HG03103 (cell line): Measurements from ENCODE around the gene CSRNP3.

Experiments
- ATAC-seq: cut with Tn5 transposase; IDR thresholded peaks from one replicate; pipeline ENCODE4 v1.9.1; 2021; ENCODE audit warnings: low read depth; ENCODE audit not compliant: unreplicated experiment

The CSRNP3 gene, protein sequence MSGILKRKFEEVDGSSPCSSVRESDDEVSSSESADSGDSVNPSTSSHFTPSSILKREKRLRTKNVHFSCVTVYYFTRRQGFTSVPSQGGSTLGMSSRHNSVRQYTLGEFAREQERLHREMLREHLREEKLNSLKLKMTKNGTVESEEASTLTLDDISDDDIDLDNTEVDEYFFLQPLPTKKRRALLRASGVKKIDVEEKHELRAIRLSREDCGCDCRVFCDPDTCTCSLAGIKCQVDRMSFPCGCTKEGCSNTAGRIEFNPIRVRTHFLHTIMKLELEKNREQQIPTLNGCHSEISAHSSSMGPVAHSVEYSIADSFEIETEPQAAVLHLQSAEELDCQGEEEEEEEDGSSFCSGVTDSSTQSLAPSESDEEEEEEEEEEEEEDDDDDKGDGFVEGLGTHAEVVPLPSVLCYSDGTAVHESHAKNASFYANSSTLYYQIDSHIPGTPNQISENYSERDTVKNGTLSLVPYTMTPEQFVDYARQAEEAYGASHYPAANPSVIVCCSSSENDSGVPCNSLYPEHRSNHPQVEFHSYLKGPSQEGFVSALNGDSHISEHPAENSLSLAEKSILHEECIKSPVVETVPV

DNA sequence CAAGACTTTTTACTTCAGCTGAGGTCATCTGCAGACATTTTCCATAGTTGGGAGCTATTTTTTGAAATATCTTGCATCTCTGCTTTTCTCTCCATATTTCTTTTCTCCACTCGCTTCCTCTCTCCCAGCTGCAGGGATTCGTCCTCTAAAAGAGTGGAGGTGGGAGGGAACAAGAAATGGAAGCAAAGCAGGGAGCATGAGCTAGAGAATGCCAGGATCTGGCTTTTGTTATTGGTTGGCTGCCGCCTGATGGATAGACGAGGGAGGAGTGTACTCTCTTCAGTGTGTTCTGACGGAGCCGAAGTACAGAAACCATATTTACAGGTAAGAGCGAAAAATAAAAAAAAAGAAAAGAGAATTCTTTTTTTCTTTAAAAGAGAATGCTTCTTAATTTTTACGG is at the start of gene CSRNP3:
CSRNP3 (plus strand) TSS at position 282 of the 400 bp plus-strand sequence. CDS start 125,368 bp downstream, outside the sequence.
- no peak for ATAC-seq

DNA sequence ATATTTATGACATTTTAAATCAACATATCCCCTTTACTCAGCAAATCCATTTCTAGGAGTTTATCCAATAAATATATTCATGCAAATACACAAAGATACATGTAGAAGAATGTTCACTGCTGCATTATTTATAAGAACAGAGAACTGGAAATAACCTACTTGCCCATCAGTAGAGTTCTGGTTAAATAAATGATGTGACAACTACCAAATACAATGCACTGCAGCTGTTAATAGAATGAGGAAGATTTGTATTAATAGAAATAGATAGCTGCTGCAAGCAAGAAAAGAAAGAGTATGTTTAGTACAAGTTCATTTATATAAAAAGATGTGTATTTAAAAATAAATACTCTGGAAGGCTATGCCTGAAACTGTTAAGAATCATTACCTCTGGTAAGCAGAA is 49.3 kb upstream of the CSRNP3 start:
- no peak for ATAC-seq

DNA sequence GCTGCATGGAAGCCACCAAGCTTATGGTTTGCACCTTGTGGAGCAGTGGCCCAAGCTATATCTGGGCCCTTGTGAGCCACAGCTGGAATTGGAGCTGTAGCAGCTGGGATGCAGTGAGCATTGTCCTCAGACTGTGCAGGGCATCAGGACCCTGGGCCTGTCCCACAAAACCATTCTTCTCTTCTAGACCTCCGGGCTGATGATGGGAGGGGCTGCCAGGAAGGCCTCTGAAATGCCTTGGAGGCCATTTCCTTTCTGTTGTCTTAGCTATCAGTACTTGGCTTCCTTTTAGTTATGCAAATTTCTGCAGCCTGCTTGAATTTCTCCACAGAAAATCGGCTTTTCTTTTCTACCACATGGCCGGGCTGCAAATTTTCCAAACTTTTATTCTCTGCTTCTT is 46.4 kb upstream of the CSRNP3 start:
- ATAC-seq: no peak

DNA sequence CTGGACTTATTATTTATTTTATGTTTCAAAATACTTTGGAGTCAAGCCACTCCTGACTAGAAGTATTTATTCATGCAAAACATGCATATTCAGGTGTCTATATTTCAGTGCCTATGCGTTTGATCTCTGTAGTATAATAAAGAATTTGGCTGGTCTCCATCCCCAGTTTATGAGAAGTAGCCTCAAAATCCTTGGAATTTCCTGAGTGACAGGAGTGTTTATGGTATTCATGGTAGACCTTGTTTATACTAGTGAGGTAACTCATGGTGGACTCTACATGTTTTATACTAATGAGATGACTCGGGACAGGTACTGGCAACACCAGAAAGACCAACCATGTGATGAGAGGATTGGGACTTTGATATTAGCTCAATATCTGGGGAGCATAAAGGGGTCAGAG is 43.9 kb upstream of the CSRNP3 start:
- no peak for ATAC-seq

DNA sequence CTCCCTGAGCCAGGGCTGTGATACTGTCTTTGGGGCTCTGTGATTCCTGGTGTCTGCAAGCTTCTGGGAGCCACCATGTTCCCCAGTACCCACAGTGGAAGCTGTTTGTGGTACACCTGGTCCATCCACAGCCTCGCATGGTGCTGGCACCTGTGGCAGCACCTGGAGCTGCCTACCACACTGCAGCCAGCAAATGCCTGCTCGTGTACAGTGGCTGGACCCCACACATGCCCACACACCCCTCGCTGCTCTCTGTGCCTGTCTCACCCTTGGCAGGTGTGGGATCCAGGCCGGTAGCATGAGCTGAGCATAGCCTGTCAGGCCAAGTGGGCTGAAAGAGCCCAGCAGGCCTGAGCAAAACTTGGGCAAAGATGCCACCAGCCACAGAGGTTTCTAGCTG is 41.8 kb upstream of the CSRNP3 start:
- no peak for ATAC-seq

DNA sequence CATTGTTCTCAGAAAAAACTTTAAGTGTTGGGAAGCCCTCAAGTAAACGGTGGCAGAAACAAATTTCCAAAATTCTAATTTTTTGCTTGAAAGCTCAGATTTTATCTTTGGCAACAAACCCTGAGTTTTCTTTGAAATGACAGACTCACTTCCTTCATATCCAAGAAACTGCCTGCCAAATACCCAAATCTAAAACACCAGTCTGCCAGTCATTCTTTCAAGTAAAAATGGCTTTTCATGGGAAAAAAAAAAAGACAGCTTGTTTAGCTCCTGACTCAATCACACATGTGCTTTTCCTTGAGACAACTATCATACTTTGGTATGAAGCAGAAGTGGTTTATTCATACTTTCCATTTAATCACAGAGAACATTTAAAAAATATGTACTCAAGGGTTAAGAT is 40.6 kb upstream of the CSRNP3 start:
- no peak for ATAC-seq

DNA sequence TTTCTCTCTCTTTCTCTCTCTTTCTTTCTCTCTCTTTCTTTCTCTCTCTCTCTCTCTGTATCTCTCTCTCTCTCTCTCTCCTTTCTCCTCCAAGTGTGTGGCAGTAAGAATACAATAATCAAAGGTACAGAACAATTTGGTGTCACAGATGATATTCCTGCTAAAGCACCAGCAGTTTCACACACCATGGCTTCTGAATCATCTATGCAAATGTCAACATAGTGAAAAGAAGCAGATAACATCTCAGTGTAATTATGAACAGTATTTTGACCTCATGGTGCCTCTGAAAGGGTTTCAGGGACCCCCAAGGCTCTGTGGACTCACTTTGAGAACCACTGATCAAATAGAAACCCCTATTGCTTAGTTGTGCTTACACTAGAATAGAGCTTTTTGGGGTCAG is 38.5 kb upstream of the CSRNP3 start:
- ATAC-seq: no peak

DNA sequence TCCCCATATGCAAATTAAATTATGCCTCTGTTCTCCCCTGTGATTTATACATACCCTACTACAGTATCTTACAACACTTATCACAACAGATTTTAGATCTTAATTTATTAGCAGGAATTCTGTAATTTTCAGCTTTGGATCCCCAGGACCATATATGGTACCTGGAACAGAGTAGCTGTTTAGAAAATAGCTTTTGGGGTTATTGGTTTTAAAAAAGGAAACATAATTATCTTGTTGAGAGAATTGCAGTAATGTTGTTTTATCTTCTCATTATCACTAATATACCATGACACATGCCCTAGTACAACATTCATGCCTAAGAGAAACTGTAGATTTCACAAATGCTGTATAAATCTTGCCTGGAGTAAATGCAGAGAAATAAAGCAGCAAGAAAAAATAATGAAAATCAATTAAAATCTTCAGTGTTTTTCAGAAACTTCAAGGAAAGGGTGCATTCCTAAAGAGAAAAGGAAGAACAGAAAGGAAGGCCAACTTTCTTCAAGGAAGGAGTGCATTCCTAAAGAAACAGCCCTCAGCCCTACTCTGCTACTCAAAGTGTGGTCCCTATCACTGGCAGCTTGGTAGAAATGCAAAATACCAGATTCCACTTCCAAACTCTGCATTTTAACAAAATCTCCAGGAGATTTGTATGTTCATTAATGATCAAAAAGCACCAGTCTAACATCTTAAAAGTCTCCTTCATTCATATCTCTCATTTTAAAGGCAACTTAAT is 37.1 kb upstream of the CSRNP3 start:
- ATAC-seq: no peak

DNA sequence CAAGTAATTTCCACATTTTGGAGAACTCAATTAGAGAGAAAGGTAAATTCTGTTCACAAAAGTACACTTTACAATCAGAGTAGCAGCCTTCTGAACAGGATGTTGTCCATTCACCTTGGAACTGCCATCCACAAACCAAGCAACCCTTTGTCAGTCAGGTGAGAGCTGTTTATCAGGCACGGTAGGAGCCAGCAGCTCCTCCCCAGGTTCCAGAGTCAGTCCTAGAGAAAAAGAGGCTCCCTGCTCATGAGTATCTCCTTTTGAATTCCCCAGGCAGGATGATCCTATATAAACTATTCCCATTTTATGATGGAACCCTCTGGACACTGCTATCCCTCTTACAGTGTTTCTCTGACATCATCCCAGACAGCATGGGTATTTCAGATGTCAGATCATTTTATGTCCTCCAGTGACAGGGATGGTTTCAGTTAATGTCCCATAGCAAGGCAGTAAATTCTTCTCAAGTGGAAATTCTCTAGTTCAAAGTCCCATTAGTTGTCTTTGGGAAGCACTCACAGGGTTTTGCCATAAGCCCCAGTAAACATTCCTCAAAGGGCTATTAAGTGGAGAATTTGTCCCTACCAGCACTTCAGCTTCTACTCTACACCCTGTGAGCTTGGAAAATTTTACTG is 34.5 kb upstream of the CSRNP3 start:
- ATAC-seq: no peak

DNA sequence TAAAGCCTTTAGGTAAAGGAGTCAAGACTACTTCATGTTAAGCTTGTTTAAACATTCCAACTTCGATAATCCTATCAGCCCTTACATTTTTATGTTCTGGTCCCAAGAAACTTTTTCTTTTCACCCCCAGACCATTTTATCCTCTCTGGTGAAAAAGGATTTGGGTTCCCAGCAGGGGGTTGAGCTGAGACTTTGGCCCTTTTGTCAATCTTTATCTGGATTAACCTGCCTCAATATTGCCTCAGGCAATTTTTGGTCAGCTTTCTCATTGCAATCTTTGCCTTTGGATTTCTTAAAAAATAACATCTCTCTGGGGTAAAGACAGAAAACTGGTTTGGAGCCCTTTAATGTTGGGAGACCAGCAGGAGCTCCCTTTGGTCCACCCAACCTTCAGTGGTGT is 33.9 kb upstream of the CSRNP3 start:
- ATAC-seq: no peak

DNA sequence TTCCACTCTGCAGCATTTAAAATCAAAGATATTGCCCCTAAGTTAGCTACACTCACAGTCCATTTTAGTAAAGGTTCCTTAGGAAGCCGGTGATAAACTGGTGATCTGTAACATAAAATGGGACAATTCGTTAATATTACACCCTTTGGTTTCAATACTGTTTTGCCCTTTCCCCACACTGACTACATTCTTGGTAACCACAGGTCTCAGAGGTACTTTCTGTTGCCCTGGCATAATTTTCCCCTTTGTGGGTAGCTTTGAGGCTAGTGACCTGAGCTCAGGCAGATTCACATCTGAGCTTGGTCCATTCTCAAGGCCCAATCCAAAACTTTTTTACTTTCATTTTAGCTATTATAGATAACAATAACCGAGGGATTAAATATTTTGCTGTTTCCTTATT is 32.9 kb upstream of the CSRNP3 start:
- no peak for ATAC-seq

DNA sequence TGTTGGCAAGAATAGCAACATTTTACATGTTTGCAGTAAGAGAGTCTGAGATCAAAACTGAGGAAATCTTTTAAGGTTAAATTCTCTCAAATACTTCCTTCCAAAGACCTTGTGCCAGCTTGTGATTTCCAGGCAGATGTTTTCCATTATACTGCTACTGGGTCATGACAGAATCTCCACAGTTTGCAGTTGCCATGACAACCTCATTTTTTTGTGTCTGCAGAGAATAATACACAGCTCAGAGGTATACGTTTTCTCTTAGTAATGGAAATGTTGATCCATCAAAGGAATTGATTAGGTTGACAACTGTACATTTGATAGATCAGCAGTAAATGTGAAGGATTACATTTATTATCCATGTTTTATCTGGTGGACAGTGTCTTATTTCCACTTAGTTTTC is 29.1 kb upstream of the CSRNP3 start:
- ATAC-seq: no peak

DNA sequence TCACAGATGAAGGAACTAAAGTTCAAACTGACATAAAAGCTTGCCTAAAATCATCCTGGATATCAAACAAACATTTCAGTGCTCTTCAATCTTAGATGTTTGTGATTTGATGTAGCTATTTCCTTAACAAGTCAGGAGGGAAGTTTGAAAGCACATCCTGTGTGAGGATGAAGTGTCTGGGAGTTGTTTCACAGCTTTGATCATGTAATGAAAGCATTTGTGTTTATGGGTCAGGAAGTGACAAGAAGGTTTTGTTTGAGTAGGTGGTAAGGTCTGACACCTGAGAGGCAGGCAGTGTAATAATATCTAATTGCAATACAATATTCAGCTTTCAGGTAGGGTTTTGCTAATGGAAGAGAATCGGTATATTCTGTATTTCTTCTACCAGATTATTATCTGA is 26.0 kb upstream of the CSRNP3 start:
- no peak for ATAC-seq

DNA sequence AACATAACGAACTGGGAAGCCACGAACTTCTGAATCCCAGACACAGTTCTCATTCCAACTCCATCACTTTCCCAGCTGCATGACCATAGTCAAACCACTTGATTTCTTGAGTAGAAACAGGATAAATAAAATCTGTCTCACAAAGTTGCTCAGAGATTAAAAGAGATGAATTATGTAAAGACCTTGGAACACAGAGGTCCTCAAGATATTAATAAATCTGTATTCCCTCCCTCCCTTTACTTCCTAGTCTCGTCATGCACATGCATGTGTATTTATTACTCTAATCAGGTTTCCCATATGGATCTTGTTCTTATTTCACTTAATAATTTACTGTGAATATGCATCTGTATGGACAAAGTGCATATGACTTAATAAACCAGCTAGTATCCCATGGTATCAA is 21.1 kb upstream of the CSRNP3 start:
- ATAC-seq: no peak

DNA sequence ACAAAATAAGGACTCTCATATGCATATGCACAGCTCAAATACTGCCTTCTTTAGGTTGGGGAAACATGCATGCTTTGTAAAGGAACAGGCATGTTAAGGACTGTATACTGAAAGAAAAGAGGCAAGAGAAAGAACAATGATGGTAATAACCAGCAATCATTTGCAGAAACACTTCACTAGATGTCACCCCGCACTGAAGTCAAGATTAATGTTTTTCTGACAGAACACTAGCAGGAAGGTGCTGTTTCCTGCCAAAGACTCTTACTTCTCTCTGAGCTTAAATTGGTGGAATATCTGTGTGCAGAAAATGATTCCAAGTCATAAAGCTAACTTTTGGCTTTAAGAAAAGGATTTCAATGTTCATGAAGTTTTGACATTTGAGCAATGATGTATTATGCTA is 19.3 kb upstream of the CSRNP3 start:
- ATAC-seq: no peak

DNA sequence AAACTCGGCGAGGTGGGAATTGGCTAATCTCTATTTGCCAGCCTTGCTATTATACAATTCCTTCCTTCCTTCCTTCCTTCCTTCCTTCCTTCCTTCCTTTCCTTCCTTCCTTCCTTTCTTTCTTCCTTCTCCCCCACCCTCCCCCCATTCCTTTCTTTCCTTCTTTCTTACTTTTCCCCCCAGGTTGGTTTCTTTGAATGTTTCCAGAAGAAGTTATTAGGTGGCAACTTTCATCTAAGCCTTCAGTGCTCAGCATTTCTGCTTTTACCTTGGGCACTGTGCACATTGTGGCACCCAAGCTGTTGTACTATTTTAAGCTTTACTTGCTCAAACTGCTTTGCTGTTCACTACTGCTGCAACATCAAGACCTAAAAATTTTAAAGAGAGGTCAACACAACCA is 17.2 kb upstream of the CSRNP3 start:
- ATAC-seq: no peak

DNA sequence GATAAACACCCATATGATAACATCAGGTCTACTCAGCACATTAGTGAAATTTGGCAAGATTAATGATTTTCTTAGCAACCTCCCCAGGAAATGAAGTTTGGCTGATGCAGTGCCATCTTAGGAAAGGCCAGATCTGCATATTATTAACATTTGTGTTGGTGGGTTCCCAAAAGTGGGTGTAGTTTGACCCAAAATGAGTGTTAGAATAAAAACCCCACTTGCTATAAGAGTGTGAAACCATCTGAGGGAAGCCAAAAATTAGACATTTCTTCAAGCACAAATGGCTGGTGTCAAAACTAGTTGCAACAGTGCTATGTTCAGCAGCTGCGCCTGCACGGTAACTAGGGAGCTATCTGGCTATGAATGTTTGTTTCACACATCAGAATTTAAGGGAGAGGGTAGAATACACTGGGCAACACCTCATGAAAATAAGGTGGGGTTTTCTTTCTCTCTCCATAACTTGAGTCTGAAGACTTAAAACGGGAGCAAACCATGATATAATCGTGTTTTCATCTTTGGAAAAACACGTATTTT is 15.9 kb upstream of the CSRNP3 start:
- no peak for ATAC-seq

DNA sequence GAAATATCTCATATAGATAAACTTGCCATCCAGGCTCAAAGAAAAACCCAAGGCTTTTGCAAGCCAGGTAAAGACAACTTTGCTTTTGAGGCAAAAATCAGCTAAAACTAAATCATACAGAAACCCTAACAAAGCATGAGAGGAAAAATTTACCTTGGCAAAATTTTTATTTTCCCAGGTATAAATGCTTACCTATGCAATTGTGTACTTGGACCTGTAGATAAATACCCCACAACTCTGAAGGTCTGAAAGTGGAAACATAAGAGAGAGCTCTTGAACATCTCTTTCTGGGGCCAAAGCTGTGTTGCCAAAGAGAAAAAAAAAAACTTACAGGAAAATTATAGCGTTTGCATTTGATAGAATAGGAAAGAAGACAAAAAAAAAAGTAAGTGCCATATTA is 14.6 kb upstream of the CSRNP3 start:
- ATAC-seq: no peak

DNA sequence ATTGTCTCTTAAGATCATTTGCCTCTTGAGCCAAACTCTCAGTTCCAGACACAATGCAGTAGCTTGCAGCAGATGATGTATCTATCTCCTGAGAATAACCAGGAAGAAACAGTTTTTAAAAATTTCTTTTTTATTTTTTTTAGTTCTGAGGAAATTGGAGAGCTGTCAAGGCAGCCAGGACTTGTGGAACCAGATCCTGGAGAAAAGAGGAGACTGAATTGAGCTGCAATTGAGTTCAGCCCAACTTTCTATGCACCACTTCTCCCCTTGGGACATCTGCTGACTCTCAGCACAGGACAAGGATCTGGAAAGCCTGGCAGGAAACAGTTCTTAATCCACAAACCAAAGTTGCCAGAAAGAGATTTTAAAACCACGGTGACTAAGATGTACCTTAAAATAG is 13.5 kb upstream of the CSRNP3 start:
- ATAC-seq: no peak

DNA sequence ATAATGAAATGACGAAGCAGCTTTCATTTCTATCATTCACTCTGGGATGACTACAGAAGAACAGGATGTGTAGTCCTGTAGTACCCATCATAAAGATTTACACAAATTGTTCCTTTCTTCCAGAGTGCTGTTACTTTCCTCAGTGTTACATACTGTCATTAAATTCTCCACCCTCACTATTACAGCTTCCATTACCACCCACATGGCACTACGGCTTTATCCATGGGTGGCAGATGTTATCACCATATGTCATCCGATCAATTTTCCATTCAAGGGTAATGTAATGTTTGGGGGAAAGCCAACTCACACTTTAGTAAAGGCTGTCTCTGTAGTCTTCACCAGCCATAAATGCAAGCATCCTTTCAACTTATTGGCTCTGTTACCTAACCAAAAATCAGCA is 7.1 kb upstream of the CSRNP3 start:
- no peak for ATAC-seq

DNA sequence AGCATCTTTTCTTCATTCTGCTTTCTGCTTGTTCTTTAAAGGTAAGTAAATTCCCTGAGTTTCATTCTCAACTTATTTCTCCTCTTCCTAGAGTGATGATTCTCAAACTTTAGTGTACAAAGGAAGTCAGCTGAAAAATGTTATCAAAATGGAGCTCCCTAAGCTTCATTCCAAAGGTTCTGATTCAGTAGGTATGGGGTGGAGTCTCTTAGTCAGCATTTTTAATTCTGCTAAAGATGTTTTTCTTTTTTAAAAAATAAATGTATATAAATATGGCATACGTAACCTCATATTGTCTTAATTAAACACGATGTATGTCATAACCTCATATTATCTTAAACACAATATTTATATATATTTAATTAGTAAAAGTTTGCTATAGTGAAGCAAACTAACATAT is 3.1 kb upstream of the CSRNP3 start:
- ATAC-seq: no peak
